Measurements from ENCODE around the gene NDC80.
A peak's percentile ranks its signal among the peaks of the same experiment; 100 is the strongest.
"Not testable (repeated sequence)": the region's sequence is repeated elsewhere in the genome, so short reads cannot be mapped to it uniquely, and the experiment has no call there.

NDC80 gene

GRCh38 chr18:2571200-2572170, at the start of gene NDC80, which contains the start of gene METTL4:
NDC80 (plus strand) TSS chr18:2571557; CDS start chr18:2572986, 1,429 bp downstream.
METTL4 (minus strand) TSS chr18:2571505; CDS start chr18:2567216, 4,289 bp downstream.
- DNase-seq: peak; percentile 93

GRCh38 chr18:2522112-2522511, 49.2 kb upstream of the NDC80 start:
- DNase-seq: no peak

- DNase-seq: not testable (repeated sequence)
These were observed 46.6 kb upstream of the NDC80 start for GRCh38 chr18:2524794-2525198.

- no peak for DNase-seq
These were observed 45.0 kb upstream of the NDC80 start for GRCh38 chr18:2526329-2526728.

- DNase-seq: no peak
These were observed 42.2 kb upstream of the NDC80 start for GRCh38 chr18:2529154-2529553.

- DNase-seq: no peak
These were observed 39.6 kb upstream of the NDC80 start for GRCh38 chr18:2531751-2532150.

GRCh38 chr18:2532797-2533196, 38.6 kb upstream of the NDC80 start:
- DNase-seq: no peak

GRCh38 chr18:2534906-2535305, 36.5 kb upstream of the NDC80 start:
- DNase-seq: no peak

- DNase-seq: no peak
These were observed 35.9 kb upstream of the NDC80 start for GRCh38 chr18:2535419-2535910.

GRCh38 chr18:2536063-2536462, 35.3 kb upstream of the NDC80 start:
- no peak for DNase-seq

- no peak for DNase-seq
These were observed 34.9 kb upstream of the NDC80 start for GRCh38 chr18:2536493-2536892.

- no peak for DNase-seq
These were observed 34.1 kb upstream of the NDC80 start for GRCh38 chr18:2537296-2537695.

GRCh38 chr18:2538236-2538635, 33.1 kb upstream of the NDC80 start:
- DNase-seq: no peak

GRCh38 chr18:2538844-2539243, 32.5 kb upstream of the NDC80 start:
- no peak for DNase-seq

- no peak for DNase-seq
These were observed 30.8 kb upstream of the NDC80 start for GRCh38 chr18:2540575-2540974.

GRCh38 chr18:2541925-2542563, 29.3 kb upstream of the NDC80 start:
- DNase-seq: peak; percentile 51

GRCh38 chr18:2545155-2545554, 26.2 kb upstream of the NDC80 start:
- DNase-seq: no peak

- peak; percentile 41 for DNase-seq
These were observed 23.8 kb upstream of the NDC80 start for GRCh38 chr18:2547477-2548087.

GRCh38 chr18:2549462-2549861, 21.9 kb upstream of the NDC80 start:
- DNase-seq: no peak

- DNase-seq: no peak
These were observed 19.9 kb upstream of the NDC80 start for GRCh38 chr18:2551425-2551824.

GRCh38 chr18:2554696-2555095, 16.7 kb upstream of the NDC80 start:
- DNase-seq: no peak

- DNase-seq: no peak
These were observed 15.5 kb upstream of the NDC80 start for GRCh38 chr18:2555895-2556294.

- no peak for DNase-seq
These were observed 13.8 kb upstream of the NDC80 start for GRCh38 chr18:2557536-2557935.
